ENCODE measurements around the gene VSIG10. TPM values are rescaled to one million over a fixed set of nuclear protein-coding genes. Genes with fewer than 3 reads are reported as not detected.

VSIG10 gene
- total and polyA plus RNA-seq, 2 experiments from 2014 or later, result 12.0 to 21.0 TPM

DNA sequence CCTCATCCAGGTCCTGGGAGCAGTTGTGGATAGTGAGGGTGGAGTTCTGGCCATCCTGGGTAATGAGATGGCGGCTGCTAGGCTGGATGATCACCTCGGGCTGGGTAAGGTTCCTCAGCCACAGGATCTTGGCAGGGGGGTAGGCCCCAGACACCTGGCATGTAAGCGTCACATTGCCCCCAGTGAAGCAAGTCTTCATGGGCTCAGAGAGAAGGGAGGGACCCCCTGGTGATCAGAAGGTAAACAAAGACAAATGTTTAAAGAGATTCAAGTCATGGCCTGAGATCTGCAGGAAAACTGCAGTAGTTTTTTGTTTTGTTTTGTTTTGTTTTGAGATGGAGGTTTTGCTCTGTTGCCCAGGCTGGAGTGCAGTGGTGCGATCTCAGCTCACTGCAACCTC is 30.0 kb downstream of the VSIG10 start:
- Histone ChIP-seq H3K9me3 (ENCODE audit: low read depth) (no peaks in the 10 kb centered on the region), H3K4me1 (ENCODE audit: insufficient read depth) (no peaks in the 10 kb centered on the region), H2AFZ (no peak overlapping the region), H3K36me3 (replicated peaks; ENCODE audit: insufficient read depth, low read depth) (no peaks in the 10 kb centered on the region), H3K27ac (no peak overlapping the region), H3K27me3 (no peaks in the 10 kb centered on the region), H3K79me2 (no peaks in the 10 kb centered on the region), H3K4me2 (no peak overlapping the region), H4K20me1 (ENCODE audit: insufficient read depth, poor library complexity, severe bottlenecking) (no peaks in the 10 kb centered on the region), H3K4me3 (no peak overlapping the region), H3K9me2 (replicated peaks; ENCODE audit: insufficient read depth) (no peaks in the 10 kb centered on the region)
- WGBS (ENCODE audit: low lambda C conversion rate, missing lambda C conversion rate), result 85% methylated on average over 4 of the region's 4 CpGs
- DNase-seq (ENCODE audit: low spot score), result no peak
- TF ChIP-seq EZH2phosphoT487 (IDR thresholded peaks at IDR 0.05; ENCODE audit: low read depth, severe bottlenecking, unreplicated experiment), result no peak
- TF ChIP-seq EZH2 (IDR thresholded peaks at IDR 0.05; ENCODE audit: borderline replicate concordance), result no peak
- TF ChIP-seq, protein P1, sequence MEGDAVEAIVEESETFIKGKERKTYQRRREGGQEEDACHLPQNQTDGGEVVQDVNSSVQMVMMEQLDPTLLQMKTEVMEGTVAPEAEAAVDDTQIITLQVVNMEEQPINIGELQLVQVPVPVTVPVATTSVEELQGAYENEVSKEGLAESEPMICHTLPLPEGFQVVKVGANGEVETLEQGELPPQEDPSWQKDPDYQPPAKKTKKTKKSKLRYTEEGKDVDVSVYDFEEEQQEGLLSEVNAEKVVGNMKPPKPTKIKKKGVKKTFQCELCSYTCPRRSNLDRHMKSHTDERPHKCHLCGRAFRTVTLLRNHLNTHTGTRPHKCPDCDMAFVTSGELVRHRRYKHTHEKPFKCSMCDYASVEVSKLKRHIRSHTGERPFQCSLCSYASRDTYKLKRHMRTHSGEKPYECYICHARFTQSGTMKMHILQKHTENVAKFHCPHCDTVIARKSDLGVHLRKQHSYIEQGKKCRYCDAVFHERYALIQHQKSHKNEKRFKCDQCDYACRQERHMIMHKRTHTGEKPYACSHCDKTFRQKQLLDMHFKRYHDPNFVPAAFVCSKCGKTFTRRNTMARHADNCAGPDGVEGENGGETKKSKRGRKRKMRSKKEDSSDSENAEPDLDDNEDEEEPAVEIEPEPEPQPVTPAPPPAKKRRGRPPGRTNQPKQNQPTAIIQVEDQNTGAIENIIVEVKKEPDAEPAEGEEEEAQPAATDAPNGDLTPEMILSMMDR (IDR thresholded peaks at IDR 0.05; ENCODE audit: poor library complexity), result no peak

DNA sequence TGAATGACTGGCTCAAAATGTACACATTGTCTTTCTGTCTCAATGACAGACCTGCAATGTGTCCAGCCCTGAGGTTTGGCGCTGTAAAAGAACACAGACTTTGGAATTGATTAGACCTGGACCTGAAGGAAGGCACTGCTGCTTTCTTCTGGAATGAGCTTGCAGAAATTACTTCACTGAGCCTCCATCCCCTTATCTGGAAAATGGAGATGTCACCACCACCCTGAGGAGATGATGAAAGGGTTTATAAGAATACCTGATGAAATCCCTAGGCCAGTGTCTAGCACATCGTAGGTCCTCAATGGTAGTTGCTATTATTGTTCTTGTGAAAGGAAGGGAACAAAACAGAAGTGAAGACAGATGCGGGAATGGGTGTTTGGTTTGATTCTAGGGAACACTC is 33.2 kb downstream of the VSIG10 start:
- Histone ChIP-seq H2AFZ (no peak overlapping the region), H4K20me1 (ENCODE audit: insufficient read depth, poor library complexity, severe bottlenecking) (no peaks in the 10 kb centered on the region), H3K9me2 (replicated peaks; ENCODE audit: insufficient read depth) (no peaks in the 10 kb centered on the region), H3K27ac (peak overlapping the region; percentile 41), H3K4me3 (no peak overlapping the region), H3K4me1 (ENCODE audit: insufficient read depth) (no peaks in the 10 kb centered on the region), H3K27me3 (no peaks in the 10 kb centered on the region), H3K79me2 (no peaks in the 10 kb centered on the region), H3K36me3 (replicated peaks; ENCODE audit: insufficient read depth, low read depth) (no peaks in the 10 kb centered on the region), H3K4me2 (no peak overlapping the region), H3K9me3 (ENCODE audit: low read depth) (no peaks in the 10 kb centered on the region)
- TF ChIP-seq EZH2 (IDR thresholded peaks at IDR 0.05; ENCODE audit: borderline replicate concordance) (no peak), EZH2phosphoT487 (IDR thresholded peaks at IDR 0.05; ENCODE audit: low read depth, severe bottlenecking, unreplicated experiment) (no peak)
- TF ChIP-seq, protein P1 (IDR thresholded peaks at IDR 0.05; ENCODE audit: poor library complexity), result no peak
- DNase-seq (ENCODE audit: low spot score), result no peak
- 83% methylated on average over 3 of the region's 3 CpGs for WGBS (ENCODE audit: low lambda C conversion rate, missing lambda C conversion rate)

DNA sequence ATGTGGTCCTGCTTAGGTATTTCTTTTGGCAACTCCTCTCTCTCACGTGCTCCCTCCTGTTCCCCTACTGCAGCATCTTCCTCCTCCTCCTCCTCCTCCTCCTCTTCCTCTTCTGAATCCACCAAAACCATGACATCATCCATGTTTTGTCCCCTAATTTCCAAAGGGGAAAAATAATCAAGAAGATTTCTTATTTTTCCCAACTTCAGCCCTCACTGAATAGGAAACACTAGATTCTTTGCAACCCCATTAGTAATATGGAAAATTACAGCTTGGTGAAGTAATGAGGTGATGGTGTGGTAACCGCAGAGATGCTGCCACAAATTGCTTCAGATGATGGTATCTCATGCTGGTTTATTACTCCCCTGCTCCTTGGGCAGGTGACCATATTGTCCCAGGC is 35.4 kb downstream of the VSIG10 start:
- Histone ChIP-seq H3K9me3 (ENCODE audit: low read depth) (no peaks in the 10 kb centered on the region), H3K4me3 (no peak overlapping the region), H3K36me3 (replicated peaks; ENCODE audit: insufficient read depth, low read depth) (no peaks in the 10 kb centered on the region), H2AFZ (no peak overlapping the region), H3K9me2 (replicated peaks; ENCODE audit: insufficient read depth) (no peaks in the 10 kb centered on the region), H3K27me3 (no peaks in the 10 kb centered on the region), H3K27ac (no peak overlapping the region), H3K4me2 (no peak overlapping the region), H3K79me2 (no peaks in the 10 kb centered on the region), H3K4me1 (ENCODE audit: insufficient read depth) (peaks cover 9% of the 10 kb centered on the region), H4K20me1 (ENCODE audit: insufficient read depth, poor library complexity, severe bottlenecking) (no peaks in the 10 kb centered on the region)
- DNase-seq (ENCODE audit: low spot score), result no peak
- TF ChIP-seq EZH2 (IDR thresholded peaks at IDR 0.05; ENCODE audit: borderline replicate concordance), result no peak
- TF ChIP-seq, protein P1 (IDR thresholded peaks at IDR 0.05; ENCODE audit: poor library complexity), result no peak
- no peak for TF ChIP-seq EZH2phosphoT487 (IDR thresholded peaks at IDR 0.05; ENCODE audit: low read depth, severe bottlenecking, unreplicated experiment)
- WGBS (ENCODE audit: low lambda C conversion rate, missing lambda C conversion rate), result 86% methylated on average over 2 of the region's 2 CpGs

DNA sequence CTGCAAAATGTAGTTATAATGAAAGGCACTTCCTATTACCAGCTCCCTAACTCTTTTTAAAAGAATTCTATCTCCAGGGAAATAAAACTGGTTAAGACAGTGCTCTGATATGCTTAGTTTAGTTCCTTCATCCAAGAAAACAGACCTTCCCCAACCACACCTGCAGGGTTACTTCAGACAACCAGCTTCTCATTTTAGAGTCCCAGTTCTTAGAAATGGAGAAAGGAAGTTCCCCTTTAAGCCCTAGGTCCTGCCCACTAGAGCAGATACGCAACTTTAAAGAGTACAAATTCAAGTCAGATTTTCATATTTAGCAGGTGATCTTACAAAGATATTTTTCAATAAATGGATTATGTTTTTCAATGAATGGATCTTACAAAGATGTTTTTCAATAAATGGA is 38.4 kb downstream of the VSIG10 start:
- no peak overlapping the region for H3K4me3 ChIP-seq
- H3K27me3 ChIP-seq, result no peaks in the 10 kb centered on the region
- H3K9me2 ChIP-seq (replicated peaks; ENCODE audit: insufficient read depth), result no peaks in the 10 kb centered on the region
- peaks cover 8% of the 10 kb centered on the region for H3K79me2 ChIP-seq
- H3K27ac ChIP-seq, result peak overlapping the region; percentile 98
- H3K4me1 ChIP-seq (ENCODE audit: insufficient read depth), result peaks cover 16% of the 10 kb centered on the region
- H3K4me2 ChIP-seq, result no peak overlapping the region
- no peaks in the 10 kb centered on the region for H3K9me3 ChIP-seq (ENCODE audit: low read depth)
- TF ChIP-seq EZH2phosphoT487 (IDR thresholded peaks at IDR 0.05; ENCODE audit: low read depth, severe bottlenecking, unreplicated experiment) (no peak), EZH2 (IDR thresholded peaks at IDR 0.05; ENCODE audit: borderline replicate concordance) (no peak)
- TF ChIP-seq, protein P1 (IDR thresholded peaks at IDR 0.05; ENCODE audit: poor library complexity), result no peak
- 86% methylated on average over 1 of the region's 1 CpG for WGBS (ENCODE audit: low lambda C conversion rate, missing lambda C conversion rate)
- DNase-seq (ENCODE audit: low spot score), result no peak
- H3K36me3 ChIP-seq (replicated peaks; ENCODE audit: insufficient read depth, low read depth), result no peaks in the 10 kb centered on the region
- H4K20me1 ChIP-seq (ENCODE audit: insufficient read depth, poor library complexity, severe bottlenecking), result no peaks in the 10 kb centered on the region
- no peak overlapping the region for H2AFZ ChIP-seq
